GM12875 (cell line): ENCODE results near the gene BBX.

ENCODE experiments used
- H3K4me3 ChIP-seq: one replicate; pipeline ENCODE4 v1.5.1; 2011; ENCODE audit warnings: low read depth, low read length, control low read depth
- TF ChIP-seq, protein P1 (sequence below): IDR thresholded peaks from 2 replicates; pipeline ENCODE4 v1.5.1; 2011; ENCODE audit warnings: low read depth, mild to moderate bottlenecking, control low read depth, inconsistent platforms, low read length, moderate library complexity, borderline replicate concordance; ENCODE audit not compliant: insufficient read depth

BBX gene

DNA sequence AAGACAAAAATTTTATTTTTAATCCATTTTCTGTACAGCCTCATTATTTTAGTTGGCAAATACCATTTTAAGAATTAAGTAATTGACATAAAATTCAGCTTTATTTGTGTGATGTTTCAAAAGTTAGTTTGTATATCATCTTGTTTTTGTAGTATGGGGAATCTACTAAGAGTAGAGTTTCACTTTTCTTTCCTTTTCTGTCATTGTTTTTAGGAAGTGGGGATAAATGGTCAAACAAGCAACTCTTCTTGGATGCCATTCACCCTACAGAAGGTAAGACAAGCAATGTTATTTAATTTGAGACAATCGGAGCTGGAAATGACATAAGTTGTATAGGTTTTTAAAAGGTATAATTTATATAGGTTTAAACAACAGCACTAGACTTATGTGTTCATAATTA, 268.3 kb downstream of the BBX start:
- H3K4me3 ChIP-seq = no peak overlapping the region
- TF ChIP-seq, protein P1, sequence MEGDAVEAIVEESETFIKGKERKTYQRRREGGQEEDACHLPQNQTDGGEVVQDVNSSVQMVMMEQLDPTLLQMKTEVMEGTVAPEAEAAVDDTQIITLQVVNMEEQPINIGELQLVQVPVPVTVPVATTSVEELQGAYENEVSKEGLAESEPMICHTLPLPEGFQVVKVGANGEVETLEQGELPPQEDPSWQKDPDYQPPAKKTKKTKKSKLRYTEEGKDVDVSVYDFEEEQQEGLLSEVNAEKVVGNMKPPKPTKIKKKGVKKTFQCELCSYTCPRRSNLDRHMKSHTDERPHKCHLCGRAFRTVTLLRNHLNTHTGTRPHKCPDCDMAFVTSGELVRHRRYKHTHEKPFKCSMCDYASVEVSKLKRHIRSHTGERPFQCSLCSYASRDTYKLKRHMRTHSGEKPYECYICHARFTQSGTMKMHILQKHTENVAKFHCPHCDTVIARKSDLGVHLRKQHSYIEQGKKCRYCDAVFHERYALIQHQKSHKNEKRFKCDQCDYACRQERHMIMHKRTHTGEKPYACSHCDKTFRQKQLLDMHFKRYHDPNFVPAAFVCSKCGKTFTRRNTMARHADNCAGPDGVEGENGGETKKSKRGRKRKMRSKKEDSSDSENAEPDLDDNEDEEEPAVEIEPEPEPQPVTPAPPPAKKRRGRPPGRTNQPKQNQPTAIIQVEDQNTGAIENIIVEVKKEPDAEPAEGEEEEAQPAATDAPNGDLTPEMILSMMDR = no peak

DNA sequence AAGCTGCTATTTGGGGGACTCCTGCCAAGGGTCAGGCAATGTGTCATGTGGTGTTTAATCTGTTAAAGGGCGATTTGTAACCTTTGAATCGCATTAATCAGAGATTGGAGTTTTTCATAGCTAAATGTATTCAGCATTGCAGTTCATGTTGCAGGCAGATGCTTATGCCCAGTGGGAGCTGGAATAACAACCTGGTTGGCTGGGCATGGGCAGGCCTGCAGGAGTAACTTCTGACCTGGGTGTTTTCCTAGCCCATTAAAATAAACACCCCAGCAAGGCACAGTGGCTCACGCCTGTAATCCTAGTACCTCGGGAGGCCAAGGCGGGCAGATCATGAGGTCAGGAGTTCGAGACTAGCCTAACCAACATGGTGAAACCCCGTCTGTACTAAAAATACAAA, 268.7 kb downstream of the BBX start:
- TF ChIP-seq, protein P1 = no peak

DNA sequence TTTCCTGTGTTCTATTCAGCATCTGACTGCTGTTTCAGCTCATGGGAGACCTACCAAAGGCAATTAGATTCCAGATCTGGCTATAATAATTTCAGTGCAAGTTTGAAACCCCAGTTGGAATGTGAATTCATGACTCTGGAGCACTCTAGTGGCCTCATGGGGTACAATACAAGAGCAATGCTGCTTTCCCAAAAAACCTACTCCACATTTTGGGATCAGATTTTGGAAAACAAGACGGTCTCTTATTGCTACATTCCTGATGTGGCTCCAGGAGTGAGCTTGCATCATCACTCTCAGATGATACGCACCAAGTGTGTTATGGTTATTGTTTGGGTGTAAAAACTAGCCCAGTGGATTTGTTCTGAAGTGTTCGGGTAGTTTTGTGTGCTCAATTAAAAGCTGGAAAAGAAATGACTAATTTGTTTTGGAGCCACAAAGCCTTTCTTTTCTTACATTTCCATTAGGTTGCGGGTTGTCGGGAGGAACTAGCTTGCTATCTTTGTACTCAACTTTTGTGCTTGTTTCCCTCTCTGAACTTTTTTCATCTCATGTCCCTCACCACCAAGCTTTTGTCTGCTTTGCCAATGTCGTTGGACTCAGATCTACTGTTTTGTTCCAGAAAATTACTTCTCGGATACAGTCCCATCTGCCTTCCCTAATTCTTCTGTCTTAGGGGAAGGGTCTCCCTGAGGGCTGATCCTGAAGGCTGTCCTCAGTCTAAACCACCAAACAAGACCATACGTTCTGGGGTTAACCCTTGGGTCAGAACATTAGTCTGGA, 272.1 kb downstream of the BBX start:
- TF ChIP-seq, protein P1 = no peak

More for the DNA sequence above, 268.7 kb downstream of the BBX start:
- no peak overlapping the region for H3K4me3 ChIP-seq

DNA sequence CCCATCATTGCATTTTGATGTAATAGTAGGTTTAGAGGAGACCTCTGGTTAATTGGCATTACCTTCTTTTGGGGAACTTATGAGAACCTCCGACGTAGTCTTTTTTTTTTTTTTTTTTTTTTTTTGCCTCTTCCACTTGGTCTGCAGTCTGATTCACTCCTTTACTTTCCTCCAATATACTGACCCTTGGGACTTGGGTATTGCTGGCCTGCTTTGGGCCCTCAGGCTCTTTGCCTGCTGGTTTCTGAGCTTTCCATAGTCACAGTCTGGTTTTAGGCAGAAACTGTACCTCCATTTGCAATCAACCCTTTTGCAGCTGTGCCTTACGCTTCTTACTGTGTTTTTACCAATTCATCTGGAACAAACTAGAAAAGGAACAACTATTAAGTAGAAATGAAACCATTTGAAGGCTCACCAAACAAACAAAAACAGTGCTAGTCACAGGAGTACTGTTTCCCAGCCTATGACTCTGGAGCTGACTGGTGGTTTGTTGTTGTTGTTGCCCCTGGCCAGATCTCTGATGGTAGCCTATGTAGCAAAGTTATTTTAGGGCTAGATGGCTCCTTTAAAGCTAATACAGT, 272.8 kb downstream of the BBX start:
- H3K4me3 ChIP-seq = no peak overlapping the region
- TF ChIP-seq, protein P1 = no peak

More for the DNA sequence above, 272.1 kb downstream of the BBX start:
- H3K4me3 ChIP-seq = no peak overlapping the region

DNA sequence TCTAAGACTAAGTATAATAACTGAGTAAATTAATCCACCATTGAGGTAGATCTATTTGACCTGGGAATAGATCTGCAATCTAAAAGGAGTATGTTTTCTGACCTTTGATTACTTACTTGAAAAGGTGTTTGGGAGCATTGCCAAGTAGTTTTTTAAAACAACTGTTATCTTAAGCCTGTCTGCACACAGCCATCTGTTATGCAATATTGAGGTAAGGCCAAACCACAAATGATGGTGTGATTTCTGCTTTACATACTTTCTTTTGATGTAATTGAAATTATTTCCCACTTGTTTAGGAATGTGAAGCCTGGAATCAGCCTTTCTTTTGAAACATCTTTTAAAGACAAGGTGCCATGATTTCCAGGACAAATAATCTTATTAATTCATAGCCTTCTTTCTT, 274.0 kb downstream of the BBX start:
- TF ChIP-seq, protein P1 = no peak
- no peak overlapping the region for H3K4me3 ChIP-seq

DNA sequence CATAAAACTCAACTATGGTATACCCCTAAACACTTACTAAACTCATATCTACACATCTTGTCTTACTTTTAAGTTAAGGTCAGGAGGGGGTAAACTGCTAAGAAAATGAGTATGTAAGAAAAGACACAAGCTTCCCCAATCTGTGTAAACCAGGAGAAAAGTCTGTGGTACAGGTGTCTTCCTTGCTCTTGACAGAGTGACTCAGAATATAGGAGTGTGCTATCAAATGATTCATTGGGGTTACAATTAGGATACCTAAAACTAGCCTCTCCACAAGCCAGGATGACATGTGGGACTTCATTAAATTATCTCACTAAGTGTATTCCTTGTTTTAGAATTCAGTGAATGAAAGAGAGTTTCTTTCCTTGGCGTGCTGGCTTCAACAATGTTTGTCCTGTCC, 274.8 kb downstream of the BBX start:
- no peak overlapping the region for H3K4me3 ChIP-seq
- TF ChIP-seq, protein P1 = no peak

DNA sequence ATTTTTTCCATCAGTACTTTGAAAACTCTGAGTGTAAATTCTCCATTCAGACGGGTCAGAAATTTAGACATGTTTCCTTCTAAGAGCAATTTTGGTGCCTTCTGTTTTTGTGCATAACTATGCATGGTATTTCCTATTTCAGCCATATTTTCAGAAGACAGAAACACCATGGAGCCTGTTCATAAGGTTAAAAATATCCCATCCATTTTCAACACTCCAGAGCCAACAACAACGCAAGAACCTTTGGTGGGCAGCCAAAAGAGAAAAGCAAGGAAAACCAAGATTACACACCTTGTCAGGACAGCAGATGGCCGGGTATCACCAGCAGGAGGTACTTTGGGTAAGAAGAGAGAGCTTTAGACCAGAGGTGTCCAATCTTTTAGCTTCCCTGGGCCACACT, 275.6 kb downstream of the BBX start:
- H3K4me3 ChIP-seq = no peak overlapping the region
- TF ChIP-seq, protein P1 = no peak
